ENCODE measurements around the gene DNAJC11.
A peak's percentile ranks its signal among the peaks of the same experiment; 100 is the strongest.
"Not testable (repeated sequence)": the region's sequence is repeated elsewhere in the genome, so short reads cannot be mapped to it uniquely, and the experiment has no call there.

The DNAJC11 gene

DNA sequence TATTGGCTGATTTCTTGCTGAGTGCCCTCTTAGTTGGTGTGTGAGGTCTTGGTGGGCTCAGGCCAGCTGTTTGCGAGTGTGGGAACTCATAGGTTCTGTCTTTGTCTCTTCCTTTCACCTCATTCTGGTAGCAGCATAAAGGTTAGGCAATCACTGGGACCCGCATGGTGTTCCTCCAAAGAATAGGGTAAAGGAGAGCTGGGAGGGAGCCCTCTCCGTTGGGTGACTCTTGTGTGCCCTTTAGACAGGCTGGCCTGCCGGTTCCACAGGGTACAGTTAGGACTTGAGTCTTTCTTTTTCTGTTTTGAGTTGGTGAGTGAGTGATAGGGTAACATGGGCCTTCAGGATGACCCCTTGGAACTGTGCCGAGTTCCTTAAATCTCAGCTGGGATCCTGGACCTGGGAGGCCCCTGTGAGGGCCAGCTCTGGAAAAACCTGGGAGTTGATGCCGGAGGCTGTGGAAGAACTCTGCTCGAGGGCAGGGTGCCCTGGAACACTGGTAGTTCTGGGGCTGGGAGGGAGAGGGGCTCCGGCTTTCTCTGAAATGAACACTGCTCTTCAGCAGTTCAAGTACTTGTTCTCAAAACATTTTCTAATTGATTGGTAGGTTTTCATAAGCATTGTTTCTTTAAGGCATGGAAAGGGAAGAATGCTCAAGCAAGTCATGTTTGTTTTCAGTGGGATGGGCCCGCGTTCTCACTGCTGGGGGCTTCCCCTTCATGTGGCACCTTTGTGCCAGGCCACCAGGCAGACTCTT, 79.0 kb downstream of the DNAJC11 start:
- DNase-seq: no peak

DNA sequence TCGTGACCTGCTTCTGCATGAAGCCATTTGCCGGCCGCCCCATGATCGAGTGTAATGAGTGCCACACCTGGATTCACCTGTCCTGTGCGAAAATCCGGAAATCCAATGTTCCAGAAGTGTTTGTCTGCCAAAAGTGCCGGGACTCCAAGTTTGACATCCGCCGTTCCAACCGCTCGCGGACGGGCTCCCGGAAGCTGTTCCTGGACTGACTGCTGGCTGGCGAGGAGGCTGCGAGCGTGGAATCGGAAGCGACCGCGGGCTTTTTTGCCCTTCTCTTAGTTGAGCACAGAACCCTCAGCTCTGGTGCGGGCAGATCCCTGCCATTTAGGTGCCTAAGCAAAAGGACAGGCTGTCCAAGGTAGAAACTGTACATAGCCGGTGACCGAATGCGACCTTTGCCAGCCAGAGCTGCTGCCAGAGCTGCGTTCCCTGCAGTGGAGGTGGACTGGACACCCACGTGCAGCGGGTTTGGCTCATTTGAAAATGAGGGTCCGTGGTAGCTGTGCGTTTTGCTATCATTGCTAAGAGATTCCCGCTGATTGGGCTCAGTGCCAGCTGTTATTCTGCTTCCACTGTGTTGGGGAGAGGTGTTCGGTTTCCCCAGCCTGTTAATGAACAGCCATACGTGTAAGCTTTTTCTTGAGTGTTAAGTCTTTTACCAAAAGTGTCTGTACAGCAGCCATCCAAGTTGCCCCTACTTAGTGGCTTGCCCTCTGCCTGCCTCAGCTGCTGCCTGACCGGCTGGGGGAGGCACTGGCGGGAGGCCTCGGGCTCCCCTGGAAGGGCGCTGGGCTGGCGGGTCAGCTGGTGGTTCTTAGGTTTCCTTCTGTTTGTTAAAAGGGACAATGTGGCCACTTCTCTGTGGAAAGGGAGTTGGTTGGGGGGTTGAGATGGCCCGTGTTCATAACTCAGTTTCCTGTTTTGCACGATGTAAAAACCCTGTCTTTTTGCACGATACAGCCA, 79.9 kb downstream of the DNAJC11 start:
- DNase-seq: no peak

DNA sequence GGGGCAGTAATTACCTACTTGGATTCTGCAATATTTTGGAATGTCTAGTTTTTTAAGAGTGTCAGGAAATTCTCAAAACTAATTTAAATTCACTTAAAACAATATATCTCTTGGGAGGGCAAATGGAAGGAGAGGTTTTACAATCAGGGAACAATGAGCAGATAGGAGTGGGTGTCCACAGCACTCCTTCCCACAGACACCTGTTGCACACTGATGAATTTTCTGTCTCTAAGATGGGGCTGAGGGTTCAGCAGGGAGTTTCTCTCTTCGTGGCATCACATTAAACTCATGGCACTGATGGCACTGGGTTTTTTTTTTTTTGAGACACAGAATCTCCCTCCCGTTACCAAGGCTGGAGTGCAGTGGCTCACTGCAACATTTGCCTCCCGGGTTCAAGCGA, 82.6 kb downstream of the DNAJC11 start:
- DNase-seq: no peak

DNA sequence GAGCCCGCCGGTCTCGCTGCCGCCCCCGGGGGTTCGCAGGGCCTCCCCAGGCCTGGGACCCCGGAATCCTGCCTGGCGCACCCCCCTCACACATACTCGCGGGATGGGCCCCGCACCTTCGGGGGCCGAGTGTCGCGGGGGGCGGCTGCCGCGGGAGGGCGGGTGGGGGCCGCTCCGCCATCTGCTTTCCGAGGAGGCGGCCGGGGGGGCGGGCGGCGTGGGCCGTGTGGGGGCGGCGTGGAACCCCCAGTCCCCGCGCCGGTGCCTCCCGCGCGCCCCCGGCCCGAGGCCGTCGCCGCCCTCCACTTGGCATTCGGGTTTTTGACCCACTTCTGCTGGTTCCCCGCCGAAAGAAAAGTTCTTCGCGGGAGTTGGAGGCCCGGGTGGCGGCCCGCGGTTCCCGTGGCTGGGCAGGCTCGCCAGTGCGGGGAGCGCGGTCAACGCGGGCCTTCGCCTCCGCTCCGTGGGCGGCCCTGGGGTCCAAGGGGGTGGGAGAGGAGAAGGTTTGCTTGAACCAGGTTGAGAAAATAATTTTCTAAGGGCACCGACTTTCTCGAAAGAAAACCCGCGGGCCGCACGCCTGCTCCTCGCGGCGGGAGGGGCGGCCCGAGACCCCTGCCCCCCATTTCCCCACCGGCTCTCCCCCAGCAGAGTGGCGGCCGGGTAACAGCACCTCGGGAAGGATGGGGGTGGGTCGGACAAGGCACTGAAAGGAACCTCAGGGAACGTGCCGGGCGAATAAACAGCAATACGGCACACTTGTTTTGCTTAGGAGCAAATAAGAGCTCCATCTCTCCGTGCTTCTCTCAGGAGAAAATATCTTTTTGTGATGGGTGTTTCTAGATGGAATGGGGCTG, 86.5 kb downstream of the DNAJC11 start:
- no peak for DNase-seq

DNA sequence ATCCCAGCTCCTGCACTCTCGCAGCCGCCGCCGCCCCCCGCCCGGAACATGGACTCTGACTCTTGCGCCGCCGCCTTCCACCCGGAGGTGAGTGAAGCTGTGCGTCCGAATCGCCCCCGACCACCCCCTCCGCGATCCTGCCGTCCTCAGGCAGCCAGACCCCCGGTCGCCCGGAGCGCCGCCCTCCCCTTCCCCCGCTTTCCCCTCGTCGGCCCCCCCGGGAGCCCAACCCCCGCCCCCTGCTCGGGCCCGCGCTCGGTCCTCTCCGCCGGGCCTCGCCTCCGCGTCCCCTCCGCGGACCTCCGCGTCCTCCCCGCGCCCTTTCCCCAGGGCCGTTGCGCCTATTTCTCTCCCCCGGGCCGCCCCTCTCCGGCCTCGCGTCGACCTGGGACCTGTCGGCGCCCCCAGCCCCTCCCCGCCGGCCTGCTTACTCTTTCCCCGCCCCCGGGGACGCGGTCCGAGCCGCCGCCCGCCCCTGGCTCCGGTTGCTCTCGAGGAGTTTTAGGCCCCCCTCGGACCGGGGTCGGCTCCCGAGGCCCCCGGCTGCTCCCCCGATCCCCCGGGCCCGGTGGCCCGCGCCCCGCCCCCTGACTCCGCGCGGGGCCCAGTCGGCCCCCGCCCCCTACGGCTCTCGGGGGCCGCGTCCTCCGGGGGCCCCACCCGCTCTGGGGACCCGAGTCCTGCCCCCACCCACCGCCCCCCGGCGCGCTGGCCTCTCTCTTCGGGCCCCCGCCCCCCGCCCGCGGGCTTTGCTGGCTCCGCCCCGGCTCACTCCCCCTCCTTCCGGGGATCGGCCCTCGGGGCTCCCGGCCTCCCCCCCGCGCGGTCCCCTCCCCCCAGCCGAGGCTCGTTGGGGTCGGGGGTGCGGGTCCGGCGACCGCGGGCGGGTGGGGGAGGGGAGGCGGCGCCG, 87.3 kb downstream of the DNAJC11 start:
- DNase-seq: no peak

DNA sequence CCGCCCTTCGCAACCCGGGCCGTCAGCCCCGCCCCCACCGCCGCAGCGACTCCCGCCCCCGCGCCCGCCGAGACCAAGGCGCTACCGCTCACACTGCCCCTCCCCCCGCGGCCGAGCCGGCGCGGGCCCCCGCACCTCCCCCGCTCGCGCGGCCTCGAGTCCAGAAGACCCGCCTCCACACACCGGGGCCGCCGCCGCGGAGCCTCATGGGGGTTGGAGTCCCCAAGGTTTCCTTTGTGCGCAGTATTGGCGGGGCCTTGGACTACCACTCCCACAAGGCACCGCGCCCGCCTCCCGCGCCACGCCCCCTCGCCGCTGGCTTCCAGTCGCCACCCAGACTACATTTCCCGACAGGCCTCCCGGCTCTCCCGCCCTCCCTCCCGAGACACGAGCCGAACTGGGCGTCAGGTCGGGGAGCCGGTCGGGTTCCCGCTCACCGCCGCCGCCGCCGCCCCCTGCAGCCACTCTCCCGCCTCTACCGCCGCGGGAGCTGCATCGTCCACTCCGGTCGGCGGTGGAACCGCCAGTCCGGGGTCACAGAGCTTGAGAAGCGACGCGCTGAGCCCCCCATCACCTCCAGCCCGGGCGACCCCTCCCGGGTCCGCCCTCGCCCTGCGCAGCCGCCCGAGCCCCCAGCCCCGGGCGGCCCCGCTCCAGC, 88.1 kb downstream of the DNAJC11 start, which contains the start of gene PHF13:
PHF13 (plus strand) TSS at position 371 of the 658 bp plus-strand sequence. CDS start 336 bp downstream, outside the sequence.
- DNase-seq: peak; percentile 99

DNA sequence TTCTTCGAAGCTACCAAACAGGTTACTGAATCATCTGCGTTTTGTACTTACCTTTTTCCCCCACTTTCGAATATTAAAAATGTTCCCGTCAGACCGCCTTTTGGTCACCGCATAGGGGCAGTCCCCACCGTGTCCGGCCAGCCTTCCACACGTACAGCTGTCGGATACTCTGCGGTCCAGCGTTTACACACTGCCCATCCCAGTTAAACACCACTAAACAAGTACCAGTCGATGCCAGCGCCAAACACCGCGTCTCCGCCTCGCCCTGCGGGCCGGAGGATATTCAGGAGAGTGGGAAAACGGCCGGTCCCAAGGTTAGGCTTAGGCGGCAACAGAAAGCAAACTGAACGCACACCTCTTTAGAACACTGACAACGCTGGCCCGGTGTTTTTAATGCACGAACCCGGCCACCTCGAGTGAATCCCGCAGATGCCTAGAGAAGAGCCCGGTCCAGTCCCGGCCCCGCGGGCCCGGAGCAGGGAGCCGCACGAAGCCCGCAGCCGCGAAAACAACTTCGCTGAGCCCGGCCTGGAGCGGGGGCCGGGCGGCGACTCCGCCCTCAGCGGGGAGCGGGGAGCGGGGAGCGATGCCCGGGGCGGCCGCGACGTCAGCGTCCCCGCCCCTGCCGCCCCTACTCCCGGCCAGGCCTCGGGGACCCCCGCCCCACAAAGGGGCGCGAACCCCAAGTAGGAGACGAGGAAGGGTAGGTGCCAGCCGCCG, 88.8 kb downstream of the DNAJC11 start:
- DNase-seq: no peak

DNA sequence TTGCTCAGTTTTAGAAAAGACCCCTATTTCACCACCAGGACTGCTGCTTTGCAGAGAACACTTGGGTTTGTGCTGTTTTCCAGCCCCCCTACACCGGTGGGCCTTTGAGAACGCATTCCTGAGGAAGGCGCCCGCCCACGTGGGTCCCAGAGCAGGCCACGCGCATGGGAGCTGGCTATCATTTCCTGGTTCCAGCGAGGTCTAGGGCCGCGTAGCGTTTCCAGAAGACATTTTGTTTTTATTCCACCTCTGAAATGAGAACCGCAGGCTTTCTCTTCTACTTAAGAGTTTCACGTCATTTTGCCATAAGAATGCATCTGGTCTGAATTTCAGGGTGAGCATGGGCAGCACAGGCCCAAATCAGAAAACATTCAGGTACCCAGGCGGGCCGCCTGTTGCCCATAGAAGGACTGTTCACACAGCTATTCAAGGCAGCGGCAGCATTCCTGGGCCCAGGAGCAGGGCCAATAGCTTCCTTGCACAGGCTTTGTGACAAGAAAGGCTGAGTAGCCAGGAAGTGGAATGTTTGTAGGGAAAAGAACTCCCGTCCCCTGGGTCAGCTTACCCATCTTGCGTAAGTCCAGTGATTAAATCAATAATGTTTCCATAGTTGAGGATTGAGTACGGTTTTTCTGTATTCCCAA, 97.6 kb downstream of the DNAJC11 start:
- DNase-seq: no peak

DNA sequence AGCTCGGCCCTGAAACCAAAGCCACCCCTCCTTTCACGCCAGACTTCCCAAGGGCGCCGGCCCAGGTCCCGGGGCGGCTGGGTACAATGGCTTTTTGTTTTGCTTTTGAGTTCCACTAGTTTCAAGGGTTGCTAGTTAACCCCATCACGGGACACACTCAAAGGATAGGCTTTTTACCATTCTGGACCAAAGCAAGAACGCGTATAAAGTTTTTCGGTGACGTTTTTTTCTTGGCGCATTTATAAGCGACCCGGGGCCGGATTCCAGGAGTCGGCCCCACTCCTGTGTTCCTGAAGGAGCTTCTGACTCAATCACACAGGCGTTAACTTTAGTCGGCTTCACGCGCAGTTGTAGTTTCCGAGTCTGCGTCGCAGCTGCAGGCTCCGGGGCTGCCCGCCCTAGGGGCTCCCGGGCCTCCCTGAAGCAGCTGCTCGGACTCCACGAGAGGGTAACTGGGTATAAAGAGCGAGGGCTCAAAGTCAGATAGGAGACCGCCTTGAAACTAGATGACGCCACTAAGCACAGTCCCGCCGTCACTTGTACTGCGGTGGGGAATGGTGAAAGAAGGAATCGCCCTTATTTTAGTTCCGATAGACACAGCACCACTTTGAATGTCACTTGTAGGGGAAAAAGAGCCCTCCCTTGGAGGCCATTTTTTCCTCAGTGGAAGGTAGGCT, 98.2 kb downstream of the DNAJC11 start:
- no peak for DNase-seq

DNA sequence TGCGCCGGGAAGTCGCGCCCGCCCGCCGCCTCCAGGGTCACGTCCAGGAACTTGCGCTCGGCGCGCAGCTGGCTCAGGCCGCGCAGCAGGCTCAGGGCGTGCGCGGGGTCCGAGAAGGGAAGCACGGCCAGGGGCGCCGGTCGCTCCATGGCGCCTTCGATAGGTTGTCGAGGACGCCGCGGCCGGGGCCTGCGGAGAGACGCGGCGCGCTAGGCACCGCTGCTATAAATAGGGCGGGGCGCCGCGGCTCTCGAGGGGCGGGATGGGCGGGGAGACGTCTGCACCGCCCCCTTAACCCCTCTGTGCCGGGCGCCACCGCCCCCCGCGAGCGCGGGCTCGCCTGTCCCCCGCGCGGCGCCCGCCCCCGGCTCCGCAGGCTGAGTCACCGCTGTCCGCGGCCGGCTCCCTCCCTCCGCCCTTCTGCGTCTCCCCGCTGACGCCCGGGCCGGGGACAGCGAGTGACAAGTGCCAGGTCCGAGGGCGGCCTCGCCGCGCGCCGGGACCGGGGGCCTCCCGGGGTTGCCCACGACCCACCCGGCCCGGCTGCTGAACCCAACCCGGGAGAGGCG, 98.9 kb downstream of the DNAJC11 start, which contains the start of gene KLHL21:
KLHL21 (minus strand) TSS at position 201 of the 569 bp plus-strand sequence; CDS start at position 149, 52 bp downstream.
- DNase-seq: peak; percentile 70

DNA sequence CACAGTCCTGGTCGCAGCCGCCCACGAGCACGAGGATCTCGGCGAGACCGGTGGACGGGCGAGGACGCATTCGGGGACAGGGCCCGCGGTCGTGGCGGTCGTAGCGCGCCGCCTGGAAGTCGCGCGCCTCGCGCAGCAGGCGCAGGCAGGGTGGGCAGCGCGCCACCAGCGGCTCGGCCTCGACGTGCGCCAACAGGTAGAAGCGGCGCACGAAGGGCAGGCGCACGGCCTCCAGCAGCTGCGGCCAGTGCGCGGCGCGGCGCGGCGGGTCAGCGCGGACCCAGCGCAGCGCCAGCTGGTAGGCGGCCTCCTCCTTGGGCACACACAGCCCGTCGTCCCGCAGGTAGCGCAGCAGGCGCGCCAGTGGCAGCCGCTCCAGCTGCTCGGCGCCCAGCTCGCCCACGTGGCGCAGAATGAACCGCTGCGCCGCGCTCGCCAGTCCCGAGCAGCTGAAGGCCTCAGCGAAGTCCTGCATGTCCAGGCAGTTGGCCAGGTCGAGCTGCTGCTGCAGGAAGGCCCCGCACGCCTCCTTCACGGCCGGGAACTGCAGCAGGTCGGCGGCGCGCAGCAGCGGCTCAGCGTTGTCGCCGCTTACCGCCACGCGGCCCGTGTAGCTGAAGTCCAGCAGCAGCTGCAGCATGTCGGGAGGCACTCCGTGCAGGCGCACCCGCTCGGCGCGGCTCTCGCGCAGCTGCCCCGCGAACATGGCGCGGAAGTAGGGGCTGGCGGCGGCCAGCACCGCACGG, 99.5 kb downstream of the DNAJC11 start:
- DNase-seq: no peak

DNA sequence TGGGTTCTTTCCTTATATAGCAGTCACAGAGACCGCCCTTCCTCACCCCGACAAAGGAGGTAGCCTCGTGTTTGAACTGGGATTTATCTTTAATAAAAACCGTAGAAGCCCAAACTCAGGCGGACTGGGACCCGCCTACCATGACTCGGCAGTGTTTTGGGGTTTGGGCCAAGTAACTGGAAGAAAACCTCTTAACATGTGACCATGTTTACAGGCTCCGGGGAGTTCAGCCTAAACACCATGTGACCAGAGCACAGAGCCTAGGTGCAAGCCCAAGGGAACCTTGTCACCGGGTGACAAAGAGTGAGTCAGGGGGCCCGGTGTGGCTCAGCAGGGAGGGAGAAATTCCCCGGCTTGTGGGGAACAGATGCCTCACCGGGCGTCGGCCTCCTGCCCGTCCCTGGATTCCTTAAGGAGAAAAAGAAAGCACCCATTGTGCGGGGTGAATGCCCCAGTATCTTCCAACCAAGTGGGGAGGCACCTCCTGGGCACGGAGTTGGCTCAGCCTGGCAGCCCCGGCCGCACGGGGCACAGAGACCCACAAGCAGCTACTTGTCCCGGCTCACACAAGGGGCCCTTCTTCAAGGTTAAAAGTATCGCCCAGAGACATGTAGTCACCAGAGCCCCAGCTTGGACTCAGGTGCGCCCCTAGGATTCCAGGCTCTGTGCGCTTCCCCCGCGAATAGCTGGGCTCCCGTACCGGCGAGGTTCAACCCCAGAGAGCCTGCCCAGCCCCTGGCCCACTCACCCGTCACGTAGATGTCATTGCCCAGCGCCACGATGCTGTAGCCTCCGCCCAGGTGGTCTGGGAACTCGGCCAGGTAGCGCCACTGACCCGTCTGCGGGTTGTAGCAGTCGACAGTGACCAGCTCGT, 100.3 kb downstream of the DNAJC11 start:
- peak; percentile 33 for DNase-seq

DNA sequence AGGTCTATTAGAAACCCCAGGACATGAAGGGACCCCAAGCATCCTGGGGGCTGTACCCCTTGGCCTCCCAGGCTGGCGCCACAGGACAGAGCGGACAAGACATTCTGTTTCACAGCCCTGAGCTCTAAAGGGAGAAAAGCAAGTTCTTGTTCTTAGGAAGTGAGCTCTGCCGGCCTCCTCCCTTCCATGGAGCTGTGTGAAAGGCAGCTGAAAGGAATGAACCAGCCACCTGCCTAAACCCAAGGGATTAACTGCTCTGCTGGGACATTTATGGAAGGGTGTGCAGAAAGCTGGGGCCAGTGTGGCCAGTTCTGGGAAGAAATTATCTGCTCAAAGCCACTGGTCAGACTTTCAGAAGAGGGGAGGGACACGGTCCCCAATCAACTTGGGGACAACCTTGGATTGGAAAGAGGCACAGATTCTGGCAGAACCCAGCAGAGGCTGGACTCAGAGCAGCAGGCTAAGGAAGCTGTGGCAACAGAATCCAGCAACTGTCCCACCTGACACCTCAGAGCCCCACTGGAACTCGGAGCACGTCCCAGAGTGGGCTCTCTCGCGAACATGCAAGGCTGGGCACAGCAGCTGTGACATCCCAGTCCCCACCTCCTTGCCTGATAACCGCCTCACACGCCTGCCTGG, 101.1 kb downstream of the DNAJC11 start:
- no peak for DNase-seq

DNA sequence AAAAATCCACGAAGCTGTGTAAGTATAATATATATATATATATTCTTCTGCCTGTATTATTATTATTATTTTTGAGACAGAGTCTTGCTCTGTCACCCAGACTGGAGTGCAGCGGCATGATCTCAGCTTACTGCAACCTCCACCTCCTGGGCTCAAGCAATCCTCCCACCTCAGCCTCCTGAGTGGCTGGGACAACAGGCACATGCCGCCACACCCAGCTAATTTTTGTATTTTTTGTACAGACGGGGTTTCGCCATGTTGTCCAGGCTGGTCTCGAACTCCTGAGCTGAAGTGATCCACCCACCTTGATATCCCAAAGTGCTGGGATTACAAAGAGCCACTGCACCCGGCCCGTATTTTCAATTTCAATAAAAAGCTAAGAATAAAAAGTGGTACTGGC, 101.6 kb downstream of the DNAJC11 start:
- DNase-seq: not testable (repeated sequence)

DNA sequence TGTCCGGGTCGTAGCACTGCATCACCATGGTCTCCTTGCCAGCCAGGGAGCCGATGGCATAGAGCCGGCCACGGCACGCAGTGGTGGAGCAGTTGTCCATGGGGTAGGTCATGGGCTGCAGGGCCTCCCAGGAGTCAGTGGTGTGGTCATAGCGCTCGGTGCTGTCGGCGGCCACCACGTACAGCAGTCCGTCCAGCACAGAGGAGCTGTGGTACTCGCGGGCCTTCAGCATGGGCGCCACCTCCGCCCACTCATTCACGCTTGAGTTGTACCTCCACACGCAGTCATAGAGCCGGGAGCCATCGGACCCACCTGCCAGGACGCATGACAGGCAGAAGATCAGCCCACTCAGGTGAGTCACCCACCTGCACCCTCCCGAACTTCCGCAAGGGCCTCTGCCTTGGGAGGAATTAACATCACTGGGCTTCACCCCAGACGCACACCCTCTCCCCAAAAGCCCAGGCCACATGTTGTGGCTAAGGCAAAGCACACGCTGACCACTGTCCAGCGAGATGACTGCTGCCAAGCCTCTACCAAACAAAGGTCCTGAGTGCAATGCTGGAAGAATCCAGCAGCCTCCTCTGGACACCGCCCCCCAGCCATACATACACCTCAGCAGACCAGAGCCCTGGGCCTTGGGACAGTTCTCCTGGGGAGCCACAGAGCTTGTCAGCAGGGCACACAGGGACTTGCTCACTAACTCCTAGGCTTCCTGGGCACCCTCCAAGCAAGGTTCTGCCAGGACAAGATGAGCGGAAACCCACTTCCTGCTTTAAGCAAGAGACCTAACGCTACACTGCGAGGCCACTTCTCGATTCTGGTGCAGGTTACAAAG, 102.3 kb downstream of the DNAJC11 start:
- no peak for DNase-seq

DNA sequence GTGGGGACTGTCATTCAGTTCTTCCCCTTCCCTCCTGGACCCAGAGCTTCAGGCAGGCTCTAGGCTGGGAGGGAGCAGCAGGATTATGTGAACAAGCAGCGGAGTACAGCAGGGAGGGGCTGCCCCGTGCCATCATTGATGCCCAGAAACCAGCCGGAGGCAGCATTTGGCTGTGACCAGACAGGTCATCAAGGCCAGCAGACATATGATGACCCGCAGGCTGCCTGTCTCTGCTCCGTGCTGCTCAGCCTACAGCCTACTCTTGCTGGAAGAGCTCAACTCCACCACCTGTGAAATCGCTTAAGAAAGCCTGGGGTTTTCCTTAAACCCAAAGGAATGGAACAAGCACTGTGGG, 103.9 kb downstream of the DNAJC11 start:
- no peak for DNase-seq

Data from NCI-H446 treated with DMSO at 0.1 percent for 48 hours (cell line).